OCI-LY3 (cell line): ENCODE data around the gene GATA1.

ENCODE experiments used
- H2AFZ ChIP-seq: fragments of 200-600, 300-600 bp; shearing (Covaris generic); 2 replicates; pipeline ENCODE4 v1.6.0; 2014; ENCODE audit warnings: antibody characterized with exemption, low read depth, low read length
- H3K27ac ChIP-seq: fragments of 200-600, 300-600 bp; sonication (generic); 2 replicates; pipeline ENCODE4 v1.5.1; 2014; ENCODE audit warnings: mild to moderate bottlenecking, low read length, moderate library complexity, mixed read lengths
- H3K27me3 ChIP-seq: fragments of 200-600, 300-600 bp; sonication (generic); 2 replicates; pipeline ENCODE4 v1.6.1; 2014; ENCODE audit warnings: low read depth, low read length, mixed read lengths
- H3K36me3 ChIP-seq: fragments of 200-600, 300-600 bp; sonication (generic); replicated peaks from 2 replicates; pipeline ENCODE3; 2014; ENCODE audit warnings: low read depth, low read length, mixed read lengths
- H3K4me1 ChIP-seq: fragments of 300-600, 200-600 bp; sonication (generic); 2 replicates; pipeline ENCODE4 v1.6.1; 2014; ENCODE audit warnings: low read length, mixed read lengths
- H3K4me2 ChIP-seq: fragments of 200-600, 300-600 bp; sonication (generic); 2 replicates; pipeline ENCODE4 v1.6.1; 2014; ENCODE audit warnings: low read length, mixed read lengths
- H3K4me3 ChIP-seq: fragments of 300-600, 200-600 bp; sonication (generic); 2 replicates; pipeline ENCODE4 v1.5.1; 2014; ENCODE audit warnings: antibody characterized with exemption, mild to moderate bottlenecking, low read length, moderate library complexity
- H3K79me2 ChIP-seq: fragments of 300-600, 200-600 bp; shearing (Covaris generic); 2 replicates; pipeline ENCODE4 v1.6.1; 2014; ENCODE audit warnings: mild to moderate bottlenecking, low read length, mixed read lengths
- H3K9ac ChIP-seq: fragments of 300-600, 200-600 bp; shearing (Covaris generic); 2 replicates; pipeline ENCODE4 v1.6.0; 2014; ENCODE audit warnings: mild to moderate bottlenecking, low read length, moderate library complexity
- H3K9me3 ChIP-seq: fragments of 200-600, 300-600 bp; shearing (Covaris generic); 2 replicates; pipeline ENCODE4 v1.6.1; 2014; ENCODE audit warnings: low read length, mixed read lengths; ENCODE audit not compliant: insufficient read depth
- H4K20me1 ChIP-seq: fragments of 200-600, 300-600 bp; sonication (generic); 2 replicates; pipeline ENCODE4 v1.6.1; 2016; ENCODE audit warnings: low read length, mixed read lengths; ENCODE audit not compliant: insufficient read depth
- CTCF ChIP-seq: fragments of 200-600, 300-600 bp; sonication (generic); IDR thresholded peaks from 2 replicates; pipeline ENCODE4 v1.5.1; 2014; ENCODE audit warnings: antibody characterized with exemption, low read length, low read depth
- EZH2phosphoT487 ChIP-seq: fragments of 200-600 bp; shearing (Covaris generic); IDR thresholded peaks from 2 replicates; pipeline ENCODE4 v1.6.1; 2018; ENCODE audit warnings: antibody characterized with exemption, mixed run types, low read depth

Gene GATA1

GRCh38 chrX:48801280-48802088 lies 15.1 kb downstream of the GATA1 start, which contains the start of gene HDAC6:
Gene HDAC6 (plus strand): TSS chrX:48802067. CDS start chrX:48802693, 626 bp downstream.
- Histone ChIP-seq H3K79me2 (peaks cover 9% of the 10 kb centered on the region; the same call in 1 of the 2 replicates), H3K9me3 (no peaks in the 10 kb centered on the region), H3K27ac (peak within 1 kb of the TSS; percentile 92), H4K20me1 (no peaks in the 10 kb centered on the region), H3K27me3 (no peaks in the 10 kb centered on the region), H3K9ac (peak within 1 kb of the TSS; percentile 98), H3K36me3 (no peaks in the 10 kb centered on the region), H2AFZ (peak within 1 kb of the TSS; percentile 93), H3K4me3 (peak within 1 kb of the TSS; percentile 95), H3K4me1 (peaks cover 11% of the 10 kb centered on the region), H3K4me2 (peak within 1 kb of the TSS; percentile 80)
- TF ChIP-seq EZH2phosphoT487 (no peak), CTCF (no peak)

- Histone ChIP-seq H3K9me3 (no peaks in the 10 kb centered on the region), H3K4me2 (peak overlapping the region; percentile 80), H3K27me3 (no peaks in the 10 kb centered on the region), H3K79me2 (peaks cover 9% of the 10 kb centered on the region; the same call in 1 of the 2 replicates), H3K36me3 (no peaks in the 10 kb centered on the region), H3K27ac (peak overlapping the region; percentile 92), H3K9ac (peak overlapping the region; percentile 98), H3K4me3 (peak overlapping the region; percentile 89), H4K20me1 (no peaks in the 10 kb centered on the region), H2AFZ (peak overlapping the region; percentile 63; the same call in 1 of the 2 replicates), H3K4me1 (peaks cover 11% of the 10 kb centered on the region)
- TF ChIP-seq CTCF (no peak), EZH2phosphoT487 (no peak)
Measured at GRCh38 chrX:48802089-48802904, 15.9 kb downstream of the GATA1 start.

- Histone ChIP-seq H3K9me3 (no peaks in the 10 kb centered on the region), H3K4me3 (peak overlapping the region; percentile 89), H3K27me3 (no peaks in the 10 kb centered on the region), H3K27ac (peak overlapping the region; percentile 92), H3K4me1 (peaks cover 11% of the 10 kb centered on the region), H2AFZ (no peak overlapping the region), H3K9ac (peak overlapping the region; percentile 98), H4K20me1 (no peaks in the 10 kb centered on the region), H3K4me2 (peak overlapping the region; percentile 80), H3K36me3 (no peaks in the 10 kb centered on the region), H3K79me2 (peaks cover 9% of the 10 kb centered on the region; the same call in 1 of the 2 replicates)
- no peak for TF ChIP-seq CTCF
- no peak for TF ChIP-seq EZH2phosphoT487
Measured at GRCh38 chrX:48802905-48803200, 16.5 kb downstream of the GATA1 start.

- Histone ChIP-seq H3K27ac (no peak overlapping the region), H3K4me2 (no peak overlapping the region), H3K27me3 (no peaks in the 10 kb centered on the region), H3K36me3 (no peaks in the 10 kb centered on the region), H3K4me1 (peaks cover 6% of the 10 kb centered on the region), H2AFZ (no peak overlapping the region), H3K4me3 (no peak overlapping the region), H3K79me2 (peaks cover 6% of the 10 kb centered on the region; the same call in 1 of the 2 replicates), H4K20me1 (no peaks in the 10 kb centered on the region), H3K9me3 (no peaks in the 10 kb centered on the region), H3K9ac (no peak overlapping the region)
- 0 out of 2 replicates have a peak, but pooled peaks have one; percentile 11 for TF ChIP-seq CTCF
- no peak for TF ChIP-seq EZH2phosphoT487
Measured at GRCh38 chrX:48806081-48806480, 19.7 kb downstream of the GATA1 start.
